ENCODE measurements around the gene C9. TPM values are rescaled to one million over a fixed set of nuclear protein-coding genes. Genes with fewer than 3 reads are reported as not detected.

C9 gene
- total RNA-seq, 2 donors from 2014 or later, result not detected

DNA sequence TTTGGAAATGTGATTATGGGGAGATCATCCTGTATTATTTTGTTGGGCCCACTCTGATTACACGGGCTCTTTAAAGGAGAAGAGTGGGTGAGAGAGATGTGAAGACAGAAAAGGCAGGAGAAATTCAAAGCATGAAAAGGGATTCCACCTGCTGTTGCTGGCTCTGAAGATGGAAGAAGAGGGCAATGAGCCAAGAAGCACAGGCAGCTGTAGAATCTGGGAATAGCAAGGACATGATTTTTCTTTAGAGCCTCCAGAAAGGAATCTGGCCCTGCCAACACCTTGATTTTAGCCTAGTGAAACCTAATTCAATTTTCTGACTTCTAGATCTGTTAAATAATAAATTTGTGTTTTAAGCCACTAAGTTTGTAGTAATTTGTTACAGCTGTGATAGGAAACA lies 11.3 kb downstream of the C9 start:
- Mint-ChIP-seq H3K27me3 (ENCODE audit: insufficient read depth) (no peaks in the 10 kb centered on the region), H3K4me1 (no peaks in the 10 kb centered on the region), H3K9me3 (peaks cover 16% of the 10 kb centered on the region), H3K4me3 (no peak overlapping the region), H3K36me3 (ENCODE audit: low read depth) (no peaks in the 10 kb centered on the region), H3K27ac (no peak overlapping the region)
- 96 to 100% methylated on average over 1 of the region's 1 CpG for WGBS, 2 experiments (ENCODE audit: insufficient coverage in 1 of 2, insufficient read length in 1 of 2)
- no peak for DNase-seq
- H3K4me1 ChIP-seq (ENCODE audit: control insufficient read depth, insufficient read depth, low read length), result no peaks in the 10 kb centered on the region
- no peaks in the 10 kb centered on the region for H3K36me3 ChIP-seq (ENCODE audit: control insufficient read depth, insufficient read depth, low read length)
- H3K27me3 ChIP-seq (ENCODE audit: control insufficient read depth, insufficient read depth, low read length, poor library complexity, severe bottlenecking), result no peaks in the 10 kb centered on the region
- TF ChIP-seq, protein P1, sequence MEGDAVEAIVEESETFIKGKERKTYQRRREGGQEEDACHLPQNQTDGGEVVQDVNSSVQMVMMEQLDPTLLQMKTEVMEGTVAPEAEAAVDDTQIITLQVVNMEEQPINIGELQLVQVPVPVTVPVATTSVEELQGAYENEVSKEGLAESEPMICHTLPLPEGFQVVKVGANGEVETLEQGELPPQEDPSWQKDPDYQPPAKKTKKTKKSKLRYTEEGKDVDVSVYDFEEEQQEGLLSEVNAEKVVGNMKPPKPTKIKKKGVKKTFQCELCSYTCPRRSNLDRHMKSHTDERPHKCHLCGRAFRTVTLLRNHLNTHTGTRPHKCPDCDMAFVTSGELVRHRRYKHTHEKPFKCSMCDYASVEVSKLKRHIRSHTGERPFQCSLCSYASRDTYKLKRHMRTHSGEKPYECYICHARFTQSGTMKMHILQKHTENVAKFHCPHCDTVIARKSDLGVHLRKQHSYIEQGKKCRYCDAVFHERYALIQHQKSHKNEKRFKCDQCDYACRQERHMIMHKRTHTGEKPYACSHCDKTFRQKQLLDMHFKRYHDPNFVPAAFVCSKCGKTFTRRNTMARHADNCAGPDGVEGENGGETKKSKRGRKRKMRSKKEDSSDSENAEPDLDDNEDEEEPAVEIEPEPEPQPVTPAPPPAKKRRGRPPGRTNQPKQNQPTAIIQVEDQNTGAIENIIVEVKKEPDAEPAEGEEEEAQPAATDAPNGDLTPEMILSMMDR (conservative IDR thresholded peaks at IDR 0.05), result no peak
- no peak overlapping the region for H3K27ac ChIP-seq (ENCODE audit: low read depth, low read length)
- H3K4me3 ChIP-seq (ENCODE audit: low read length), result no peak overlapping the region
- no peaks in the 10 kb centered on the region for H3K9me3 ChIP-seq (ENCODE audit: control insufficient read depth, low read length)
- H3K9ac ChIP-seq (ENCODE audit: extremely low read depth, low read length, poor library complexity, severe bottlenecking), result no peak overlapping the region

DNA sequence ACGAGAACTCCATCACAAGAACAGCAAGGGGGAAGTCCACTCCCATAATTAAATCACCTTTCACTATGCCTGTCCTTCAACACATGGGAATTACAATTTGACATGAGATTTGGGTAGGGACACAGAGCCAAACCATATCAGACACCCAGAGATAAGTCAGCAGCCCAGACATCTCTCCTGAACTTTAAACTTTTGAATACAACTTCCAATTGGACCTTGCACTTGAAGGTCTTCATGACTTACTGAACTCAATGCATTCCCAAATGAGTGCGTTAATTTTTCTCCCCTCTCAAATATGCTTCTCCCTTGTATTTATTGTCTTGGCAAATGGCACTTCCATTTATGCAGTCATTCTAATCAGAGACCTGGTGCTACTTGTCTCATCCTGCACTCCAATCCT lies 12.1 kb downstream of the C9 start:
- no peaks in the 10 kb centered on the region for H3K36me3 Mint-ChIP-seq (ENCODE audit: low read depth)
- DNase-seq, result no peak
- no peaks in the 10 kb centered on the region for H3K36me3 ChIP-seq (ENCODE audit: control insufficient read depth, insufficient read depth, low read length)
- TF ChIP-seq, protein P1 (conservative IDR thresholded peaks at IDR 0.05), result no peak
- no peak overlapping the region for H3K27ac Mint-ChIP-seq
- no peaks in the 10 kb centered on the region for H3K4me1 Mint-ChIP-seq
- no peak overlapping the region for H3K9ac ChIP-seq (ENCODE audit: extremely low read depth, low read length, poor library complexity, severe bottlenecking)
- 92 to 94% methylated on average over 1 to 2 of the region's 2 CpGs for WGBS, 2 experiments (ENCODE audit: insufficient coverage in 1 of 2, insufficient read length in 1 of 2)
- H3K27me3 Mint-ChIP-seq (ENCODE audit: insufficient read depth), result no peaks in the 10 kb centered on the region
- H3K4me3 Mint-ChIP-seq, result no peak overlapping the region
- H3K4me1 ChIP-seq (ENCODE audit: control insufficient read depth, insufficient read depth, low read length), result no peaks in the 10 kb centered on the region
- peaks cover 16% of the 10 kb centered on the region for H3K9me3 Mint-ChIP-seq
- no peak overlapping the region for H3K27ac ChIP-seq (ENCODE audit: low read depth, low read length)
- no peaks in the 10 kb centered on the region for H3K27me3 ChIP-seq (ENCODE audit: control insufficient read depth, insufficient read depth, low read length, poor library complexity, severe bottlenecking)
- no peak overlapping the region for H3K4me3 ChIP-seq (ENCODE audit: low read length)
- H3K9me3 ChIP-seq (ENCODE audit: control insufficient read depth, low read length), result no peaks in the 10 kb centered on the region

DNA sequence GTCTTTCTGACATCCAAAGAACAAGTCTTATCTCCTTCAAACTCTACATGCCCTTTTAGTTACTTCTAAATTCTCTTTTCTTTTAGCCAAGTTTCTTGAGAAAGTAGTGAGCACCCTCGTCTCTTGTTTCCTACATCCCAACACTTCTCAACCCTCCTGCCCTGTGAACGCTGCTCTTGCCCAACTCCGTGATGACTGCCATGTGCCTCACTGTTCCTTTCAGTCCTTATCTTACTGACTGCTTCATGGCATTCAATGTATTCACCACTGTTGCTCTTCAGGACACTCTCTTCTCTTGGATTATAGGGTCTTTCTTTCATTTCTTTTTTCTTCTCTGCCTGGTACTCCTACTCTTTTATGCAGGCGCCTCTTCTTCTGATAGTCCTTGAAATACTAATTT lies 14.8 kb downstream of the C9 start:
- H3K36me3 Mint-ChIP-seq (ENCODE audit: low read depth), result no peaks in the 10 kb centered on the region
- no peaks in the 10 kb centered on the region for H3K4me1 Mint-ChIP-seq
- H3K4me1 ChIP-seq (ENCODE audit: control insufficient read depth, insufficient read depth, low read length), result no peaks in the 10 kb centered on the region
- H3K36me3 ChIP-seq (ENCODE audit: control insufficient read depth, insufficient read depth, low read length), result no peaks in the 10 kb centered on the region
- TF ChIP-seq, protein P1 (conservative IDR thresholded peaks at IDR 0.05), result no peak
- no peak overlapping the region for H3K27ac ChIP-seq (ENCODE audit: low read depth, low read length)
- no peaks in the 10 kb centered on the region for H3K9me3 ChIP-seq (ENCODE audit: control insufficient read depth, low read length)
- DNase-seq, result no peak
- no peak overlapping the region for H3K4me3 ChIP-seq (ENCODE audit: low read length)
- no peaks in the 10 kb centered on the region for H3K27me3 ChIP-seq (ENCODE audit: control insufficient read depth, insufficient read depth, low read length, poor library complexity, severe bottlenecking)
- H3K9me3 Mint-ChIP-seq, result peaks cover 18% of the 10 kb centered on the region
- no peaks in the 10 kb centered on the region for H3K27me3 Mint-ChIP-seq (ENCODE audit: insufficient read depth)
- H3K4me3 Mint-ChIP-seq, result no peak overlapping the region
- WGBS, 2 experiments (ENCODE audit: insufficient coverage in 1 of 2, insufficient read length in 1 of 2), result 90 to 95% methylated on average over 4 of the region's 4 CpGs
- H3K27ac Mint-ChIP-seq, result no peak overlapping the region
- no peak overlapping the region for H3K9ac ChIP-seq (ENCODE audit: extremely low read depth, low read length, poor library complexity, severe bottlenecking)
